Endothelial cell of umbilical vein (primary cell): Measurements from ENCODE around the gene GNPDA1. TPM values are rescaled to one million over a fixed set of nuclear protein-coding genes. Genes with fewer than 3 reads are reported as not detected.

Source experiments
- BruUV-seq: library from RNA; stranded (reverse); fragments of 400-500 nt; replicated peaks from 2 replicates; lab custom pipeline; 2021; lab: Mats Ljungman, UMichigan
- CTCF ChIA-PET: fragments of 300-600, 350-600 bp; sonication (Branson Sonifier 250); formaldehyde crosslinking; loops from one replicate; lab custom pipeline; 2021; ENCODE audit warnings: antibody characterized with exemption, inconsistent platforms; lab: Charles Lee
- POLR2A ChIA-PET: fragments of 300-600, 350-600 bp; sonication (Branson Sonifier 250); formaldehyde crosslinking; loops from one replicate; lab custom pipeline; 2021; ENCODE audit warnings: antibody characterized with exemption, inconsistent platforms; lab: Charles Lee
- DNase-seq: peaks from one replicate; pipeline ENCODE4 v3.0.0-alpha.2; 2011; ENCODE audit warnings: low read depth, low spot score
- FAIRE-seq: peaks from 2 replicates; lab custom pipeline; 2011; peaks lifted over from hg19 to GRCh38; lab: Jason Lieb, UNC
- H2AFZ ChIP-seq: 2 replicates; pipeline ENCODE4 v1.6.0; 2012; ENCODE audit warnings: low read depth, low read length, control low read depth, inconsistent platforms
- H3K27ac ChIP-seq: 2 replicates; pipeline ENCODE4 v1.5.1; 2011; ENCODE audit warnings: low read depth, mild to moderate bottlenecking, control low read depth, low read length, moderate library complexity; ENCODE audit not compliant: insufficient read depth
- H3K27me3 ChIP-seq, 2 experiments: 2 replicates each; pipeline versions ENCODE4 v1.6.0 to v1.6.1; 2011; ENCODE audit warnings: low read length in 2 of 2, mixed read lengths in 1 of 2; ENCODE audit not compliant: control insufficient read depth in 2 of 2, insufficient read depth in 2 of 2
- H3K36me3 ChIP-seq, 2 experiments: 2 replicates in 1 of 2; 3 replicates in 1 of 2; pipeline ENCODE4 v1.5.1; 2011; ENCODE audit warnings: low read length in 2 of 2, mild to moderate bottlenecking in 1 of 2, moderate library complexity in 1 of 2; ENCODE audit not compliant: control insufficient read depth in 2 of 2, insufficient read depth in 2 of 2; ENCODE audit errors: extremely low read depth in 1 of 2
- H3K4me1 ChIP-seq: 3 replicates; pipeline ENCODE4 v1.5.1; 2011; ENCODE audit warnings: mild to moderate bottlenecking, low read length; ENCODE audit not compliant: control insufficient read depth, insufficient read depth; ENCODE audit errors: extremely low read depth
- H3K4me2 ChIP-seq: 2 replicates; pipeline ENCODE4 v1.6.1; 2011; ENCODE audit warnings: low read length, control low read depth, mixed read lengths; ENCODE audit not compliant: insufficient read depth
- H3K4me3 ChIP-seq, 3 experiments: fragments of 200-600 bp in 1 of 3; sonication (generic), shearing (Covaris generic) in 1 of 3; replicated peaks in 1 of 3; 2 replicates each; pipeline ENCODE4 v1.5.1; 2011 to 2016; ENCODE audit warnings: control low read depth in 3 of 3, low read length in 3 of 3, mild to moderate bottlenecking in 2 of 3, inconsistent platforms in 1 of 3, low read depth in 1 of 3, moderate library complexity in 1 of 3; ENCODE audit not compliant: insufficient read depth in 1 of 3
- H3K79me2 ChIP-seq: 2 replicates; pipeline ENCODE4 v1.6.0; 2012; ENCODE audit warnings: low read length, inconsistent platforms; ENCODE audit not compliant: control insufficient read depth, insufficient read depth
- H3K9ac ChIP-seq: replicated peaks from 2 replicates; pipeline ENCODE3; 2011; ENCODE audit warnings: low read length, control low read depth; ENCODE audit not compliant: insufficient read depth; ENCODE audit errors: extremely low read depth
- H3K9me1 ChIP-seq: replicated peaks from 3 replicates; pipeline ENCODE4 v1.6.0; 2011; ENCODE audit warnings: mild to moderate bottlenecking, low read length; ENCODE audit not compliant: control insufficient read depth, insufficient read depth; ENCODE audit errors: extremely low read depth
- H3K9me3 ChIP-seq: replicated peaks from 2 replicates; pipeline ENCODE4 v1.5.1; 2012; ENCODE audit warnings: low read length, inconsistent platforms; ENCODE audit not compliant: control insufficient read depth, insufficient read depth
- H4K20me1 ChIP-seq: replicated peaks from 2 replicates; pipeline ENCODE3; 2011; ENCODE audit warnings: mild to moderate bottlenecking, low read length; ENCODE audit not compliant: control insufficient read depth, insufficient read depth; ENCODE audit errors: extremely low read depth
- CTCF ChIP-seq, 2 donors: IDR thresholded peaks; 1 replicate in 1 of 2; 2 replicates in 1 of 2; pipeline ENCODE4 v1.5.1; 2011; ENCODE audit warnings: low read length in 2 of 2, mild to moderate bottlenecking in 2 of 2, moderate library complexity in 2 of 2, control low read depth in 1 of 2, inconsistent platforms in 1 of 2, low read depth in 1 of 2; ENCODE audit not compliant: insufficient read depth in 1 of 2; ENCODE audit errors: extremely low read depth in 1 of 2
- EZH2 ChIP-seq: IDR thresholded peaks from 2 replicates; pipeline ENCODE4 v1.6.1; 2012; ENCODE audit warnings: borderline replicate concordance, low read depth, mild to moderate bottlenecking, moderate library complexity, low read length, inconsistent platforms; ENCODE audit not compliant: severe bottlenecking
- FOS ChIP-seq: IDR thresholded peaks from 2 replicates; pipeline ENCODE4 v1.6.1; 2011; ENCODE audit warnings: mild to moderate bottlenecking, low read length, moderate library complexity, borderline replicate concordance; ENCODE audit not compliant: insufficient read depth
- GATA2 ChIP-seq: IDR thresholded peaks from 2 replicates; pipeline ENCODE4 v1.7.0; 2011; ENCODE audit warnings: low read depth, mild to moderate bottlenecking, moderate library complexity, mixed read lengths, low read length; ENCODE audit not compliant: insufficient read length, insufficient read depth
- JUN ChIP-seq: IDR thresholded peaks from 2 replicates; pipeline ENCODE4 v1.6.1; 2011; ENCODE audit warnings: borderline replicate concordance, low read depth; ENCODE audit not compliant: insufficient read length, insufficient read depth
- MYC ChIP-seq: IDR thresholded peaks from one replicate; pipeline ENCODE4 v1.6.1; 2011; ENCODE audit warnings: mild to moderate bottlenecking, low read depth, low read length
- POLR2A ChIP-seq: IDR thresholded peaks from 2 replicates; pipeline ENCODE4 v1.6.1; 2012; ENCODE audit warnings: low read depth, mild to moderate bottlenecking, control low read depth, low read length
- POLR2AphosphoS5 ChIP-seq: IDR thresholded peaks from 2 replicates; pipeline ENCODE4 v1.6.1; 2012; ENCODE audit warnings: low read depth, mild to moderate bottlenecking, control low read depth, low read length, moderate library complexity; ENCODE audit not compliant: insufficient read depth
- dilution Hi-C: fragments of 300-500 bp; cut with MboI; formaldehyde crosslinking; loops from one replicate; pipeline ENCODE4 v1.15.0; 2019; ENCODE audit warnings: low sequenced_read_pairs; ENCODE audit not compliant: extremely low pct_ligation_motif_present
- intact Hi-C: fragments of 100-400 bp; cut with micrococcal nuclease; formaldehyde crosslinking; loops from one replicate; pipeline ENCODE4 v1.10.0; 2022
- polyA plus RNA-seq, 4 experiments: library from polyadenylated mRNA; depleted of rRNA in 3 of 4; stranded (reverse) in 3 of 4; unstranded in 1 of 4; fragments of >200 nt; gene quantifications; 2 replicates each; pipeline versions ENCODE4 v1.2.1 to v1.2.3, GENCODE V29; 2011 to 2012; ENCODE audit warnings: missing spikeins in 1 of 4
- total RNA-seq: library from RNA; stranded (reverse); gene quantifications from 2 replicates; pipeline ENCODE4 v1.2.3, GENCODE V29; 2021
- TF ChIP-seq, protein P1 (sequence below): IDR thresholded peaks from 2 replicates; pipeline ENCODE4 v1.6.1; 2011; ENCODE audit not compliant: insufficient read depth, insufficient read length

GNPDA1 gene
- total and polyA plus RNA-seq, 2 donors (not counting 3 experiments of a cell fraction or from before 2014, with no cell fraction given): 22.5 to 49.3 TPM

DNA sequence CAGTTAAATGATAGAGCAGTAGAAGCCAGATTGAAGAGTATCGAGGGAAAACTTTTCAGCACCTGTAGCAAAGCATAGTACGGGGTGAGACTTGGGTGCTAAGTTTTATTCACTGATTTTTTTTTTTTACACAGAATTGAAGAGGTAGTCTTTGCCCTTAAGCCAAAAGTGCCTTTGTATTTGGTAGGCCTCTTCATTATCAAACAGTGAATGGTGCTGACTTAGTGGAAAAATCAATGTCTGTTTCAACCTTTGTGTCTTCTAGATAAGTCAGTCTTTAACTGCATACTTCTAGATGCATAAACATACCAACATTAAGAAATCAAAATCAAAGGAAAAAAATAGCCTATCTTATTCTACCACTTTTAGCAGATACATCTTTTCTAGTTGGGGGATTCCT lies 30.2 kb downstream of the GNPDA1 start:
- Histone ChIP-seq H3K9ac (no peak overlapping the region), H2AFZ (no peak overlapping the region), H3K4me3 (no peak overlapping the region), H3K4me1 (no peaks in the 10 kb centered on the region), H3K27me3 (no peaks in the 10 kb centered on the region), H3K27ac (no peak overlapping the region), H3K9me1 (no peaks in the 10 kb centered on the region), H3K4me2 (no peak overlapping the region), H3K36me3 (peaks cover 31 to 39% of the 10 kb centered on the region in 2 experiments), H4K20me1 (no peaks in the 10 kb centered on the region), H3K9me3 (no peaks in the 10 kb centered on the region), H3K79me2 (peaks cover 2% of the 10 kb centered on the region)
- BruUV-seq: no TSS peak
- FAIRE-seq (no peak), DNase-seq (no peak)
- CTCF ChIA-PET: no interaction called here
- dilution Hi-C loops (loop anchor here (25.0 kb wide), 1 partner anchor 155 kb away; no protein-coding TSS in a partner anchor), intact Hi-C loops (no loop called here)
- POLR2A ChIA-PET: no interaction called here
- TF ChIP-seq CTCF (IDR thresholded peaks at IDR 0.05; ENCODE audit: extremely low read depth in 1 of 2, insufficient read depth in 1 of 2, low read depth in 1 of 2, low read length in 2 of 2) (no peak), EZH2 (no peak), POLR2AphosphoS5 (no peak), JUN (no peak), GATA2 (no peak), MYC (no peak), POLR2A (no peak), FOS (no peak)
- TF ChIP-seq, protein P1, sequence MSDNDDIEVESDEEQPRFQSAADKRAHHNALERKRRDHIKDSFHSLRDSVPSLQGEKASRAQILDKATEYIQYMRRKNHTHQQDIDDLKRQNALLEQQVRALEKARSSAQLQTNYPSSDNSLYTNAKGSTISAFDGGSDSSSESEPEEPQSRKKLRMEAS: no peak
